A549 treated with CpdA at 1 μM for 4 hours (cell line): ENCODE data around the gene OR4K13. TPM values are rescaled to one million over a fixed set of nuclear protein-coding genes. Genes with fewer than 3 reads are reported as not detected.

ENCODE experiments used
- total RNA-seq: library from RNA; stranded (reverse); fragments of 200-300 nt; extraction: Qiagen RNA extraction; gene quantifications from 5 replicates; pipeline ENCODE4 v1.2.3, GENCODE V29; 2022; ENCODE audit warnings: low read depth

OR4K13 gene, protein sequence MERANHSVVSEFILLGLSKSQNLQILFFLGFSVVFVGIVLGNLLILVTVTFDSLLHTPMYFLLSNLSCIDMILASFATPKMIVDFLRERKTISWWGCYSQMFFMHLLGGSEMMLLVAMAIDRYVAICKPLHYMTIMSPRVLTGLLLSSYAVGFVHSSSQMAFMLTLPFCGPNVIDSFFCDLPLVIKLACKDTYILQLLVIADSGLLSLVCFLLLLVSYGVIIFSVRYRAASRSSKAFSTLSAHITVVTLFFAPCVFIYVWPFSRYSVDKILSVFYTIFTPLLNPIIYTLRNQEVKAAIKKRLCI
- not detected in 5 replicates for total RNA-seq

GRCh38 chr14:20035938-20036337 lies at the start of gene OR4K13:
Gene OR4K13, minus strand, starts transcription at chr14:20036038. Its CDS starts 1,280 bp downstream, at chr14:20034758.

DNA sequence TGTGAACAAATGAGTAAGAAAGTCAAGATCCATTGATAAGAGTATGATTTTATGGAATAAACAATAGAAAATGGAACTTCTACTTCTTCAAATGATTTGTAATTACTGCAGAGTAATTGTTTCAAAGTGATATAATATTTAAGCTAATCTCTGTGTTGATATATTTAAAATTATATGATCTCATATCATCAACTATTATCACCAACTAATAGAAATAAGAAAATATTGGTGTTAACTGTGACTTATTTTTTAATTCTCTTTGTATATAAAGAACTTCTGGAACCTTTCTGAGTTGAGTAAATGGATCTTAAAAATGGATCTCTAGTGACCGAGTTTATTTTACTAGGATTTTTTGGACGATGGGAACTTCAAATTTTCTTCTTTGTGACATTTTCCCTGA lies 23.9 kb upstream of the OR4K13 start, which contains the start of gene OR4L1:
TSS of gene OR4L1 (plus strand) at position 301 of the 400 bp plus-strand sequence. CDS start at position 301, 0 bp downstream.

GRCh38 chr14:20019257-20019865 lies 16.5 kb downstream of the OR4K13 start, which contains the start of gene OR4K14:
Gene OR4K14, minus strand, starts transcription at chr14:20019307. Its CDS starts 4,114 bp downstream, at chr14:20015193.

GRCh38 chr14:20001863-20002262 lies 34.0 kb downstream of the OR4K13 start, which contains the start of gene OR4Q2:
Gene OR4Q2, plus strand, starts transcription at chr14:20002163.

Other genes with a start within 250 kb of the OR4K13 start
- not detected in 5 replicates for gene OR4N2, start 232.3 kb downstream of the OR4K13 start, total RNA-seq
- not detected in 5 replicates for gene OR4K2, start 160.9 kb downstream of the OR4K13 start, total RNA-seq
- not detected in 5 replicates for gene OR4K5, start 115.4 kb downstream of the OR4K13 start, total RNA-seq
- gene OR4K1, start 105.1 kb downstream of the OR4K13 start, total RNA-seq, result not detected in 5 replicates
- not detected in 5 replicates for gene OR4K15, start 60.4 kb downstream of the OR4K13 start, total RNA-seq
- gene OR4Q2, start 33.9 kb downstream of the OR4K13 start, total RNA-seq, result not detected in 5 replicates
- gene OR4K14, start 16.7 kb downstream of the OR4K13 start, total RNA-seq, result not detected in 5 replicates
- not detected in 5 replicates for gene OR4L1, start 24.0 kb upstream of the OR4K13 start, total RNA-seq
- not detected in 5 replicates for gene OR4K17, start 74.7 kb upstream of the OR4K13 start, total RNA-seq
- gene OR4N5, start 102.8 kb upstream of the OR4K13 start, total RNA-seq, result not detected in 5 replicates
- not detected in 5 replicates for gene OR11G2, start 154.9 kb upstream of the OR4K13 start, total RNA-seq
- gene OR11H6, start 187.7 kb upstream of the OR4K13 start, total RNA-seq, result not detected in 5 replicates
- gene OR11H7, start 192.9 kb upstream of the OR4K13 start, total RNA-seq, result not detected in 5 replicates
- not detected in 5 replicates for gene OR11H4, start 203.2 kb upstream of the OR4K13 start, total RNA-seq